Measurements from ENCODE around the gene PREP. TPM values are rescaled to one million over a fixed set of nuclear protein-coding genes. Genes with fewer than 3 reads are reported as not detected.
A peak's percentile ranks its signal among the peaks of the same experiment; 100 is the strongest.

Gene PREP
- total RNA-seq, 1 donor from 2014 or later, result 21.4 TPM

DNA sequence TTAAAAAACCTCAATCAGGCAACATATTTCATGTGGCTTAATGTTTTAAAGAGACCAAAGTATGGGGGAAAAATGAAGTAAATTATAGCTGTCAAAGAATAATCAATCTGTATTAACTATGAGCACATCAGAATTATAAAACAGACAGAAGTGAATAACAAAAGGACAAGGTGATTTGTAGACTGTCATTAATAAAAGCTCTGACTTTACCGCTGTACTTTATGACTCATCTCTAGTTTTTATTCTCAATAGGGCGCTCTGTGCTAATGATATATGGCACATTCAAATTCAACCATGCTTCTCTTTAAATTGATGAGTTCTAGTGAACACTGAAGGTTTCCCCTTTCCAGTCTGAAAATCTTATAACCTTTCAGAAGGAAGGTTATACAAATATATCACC lies 72.0 kb downstream of the PREP start:
- no peaks in the 10 kb centered on the region for H3K9me3 ChIP-seq (ENCODE audit: control insufficient read depth in 3 of 3, low read length in 3 of 3)
- peaks cover 24 to 39% (median 29%) of the 10 kb centered on the region in 3 donors for H3K4me1 ChIP-seq (ENCODE audit: control insufficient read depth in 3 of 3, insufficient read depth in 3 of 3, low read length in 3 of 3)
- no peak overlapping the region for H3K4me3 ChIP-seq (ENCODE audit: low read length in 3 of 3)
- peaks cover 0 to 11% (median 6%) of the 10 kb centered on the region in 3 donors for H3K36me3 ChIP-seq (ENCODE audit: control insufficient read depth in 3 of 3, insufficient read depth in 3 of 3, low read length in 3 of 3)
- no peaks in the 10 kb centered on the region for H3K27me3 ChIP-seq (ENCODE audit: control insufficient read depth in 3 of 3, insufficient read depth in 3 of 3, low read length in 3 of 3)
- peak overlapping the region; percentile 56 for H3K27ac ChIP-seq (ENCODE audit: low read depth, low read length)
- H3K9ac ChIP-seq (ENCODE audit: low read depth in 1 of 3, low read length in 3 of 3), result no peak overlapping the region

DNA sequence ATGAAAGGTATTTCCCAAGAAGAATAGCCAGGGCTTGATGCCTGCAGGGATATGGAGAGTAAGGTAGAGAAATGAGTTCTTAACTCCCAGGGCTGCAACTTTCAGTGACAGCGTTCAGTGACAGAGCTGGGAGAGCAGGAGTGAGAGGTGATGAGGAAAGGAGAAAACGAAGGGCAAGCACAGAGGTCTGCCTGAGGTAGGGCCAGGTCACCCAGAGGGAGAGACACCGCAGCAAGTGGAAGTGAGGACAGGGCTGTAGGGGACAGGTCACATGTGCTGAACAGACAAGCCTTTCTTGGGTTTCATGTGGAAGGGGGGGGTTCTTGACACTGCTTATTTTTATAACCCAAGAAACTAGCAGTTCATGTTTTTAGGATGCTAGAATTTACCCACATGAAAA lies 72.5 kb downstream of the PREP start:
- Histone ChIP-seq H3K36me3 (ENCODE audit: control insufficient read depth in 3 of 3, insufficient read depth in 3 of 3, low read length in 3 of 3) (peaks cover 2 to 11% (median 6%) of the 10 kb centered on the region in 3 donors), H3K9ac (ENCODE audit: low read depth in 1 of 3, low read length in 3 of 3) (no peak overlapping the region), H3K27me3 (ENCODE audit: control insufficient read depth in 3 of 3, insufficient read depth in 3 of 3, low read length in 3 of 3) (no peaks in the 10 kb centered on the region), H3K27ac (ENCODE audit: low read depth, low read length) (peak overlapping the region; percentile 56), H3K9me3 (ENCODE audit: control insufficient read depth in 3 of 3, low read length in 3 of 3) (no peaks in the 10 kb centered on the region), H3K4me1 (ENCODE audit: control insufficient read depth in 3 of 3, insufficient read depth in 3 of 3, low read length in 3 of 3) (peaks cover 30 to 44% (median 34%) of the 10 kb centered on the region in 3 donors), H3K4me3 (ENCODE audit: low read length in 3 of 3) (no peak overlapping the region)

DNA sequence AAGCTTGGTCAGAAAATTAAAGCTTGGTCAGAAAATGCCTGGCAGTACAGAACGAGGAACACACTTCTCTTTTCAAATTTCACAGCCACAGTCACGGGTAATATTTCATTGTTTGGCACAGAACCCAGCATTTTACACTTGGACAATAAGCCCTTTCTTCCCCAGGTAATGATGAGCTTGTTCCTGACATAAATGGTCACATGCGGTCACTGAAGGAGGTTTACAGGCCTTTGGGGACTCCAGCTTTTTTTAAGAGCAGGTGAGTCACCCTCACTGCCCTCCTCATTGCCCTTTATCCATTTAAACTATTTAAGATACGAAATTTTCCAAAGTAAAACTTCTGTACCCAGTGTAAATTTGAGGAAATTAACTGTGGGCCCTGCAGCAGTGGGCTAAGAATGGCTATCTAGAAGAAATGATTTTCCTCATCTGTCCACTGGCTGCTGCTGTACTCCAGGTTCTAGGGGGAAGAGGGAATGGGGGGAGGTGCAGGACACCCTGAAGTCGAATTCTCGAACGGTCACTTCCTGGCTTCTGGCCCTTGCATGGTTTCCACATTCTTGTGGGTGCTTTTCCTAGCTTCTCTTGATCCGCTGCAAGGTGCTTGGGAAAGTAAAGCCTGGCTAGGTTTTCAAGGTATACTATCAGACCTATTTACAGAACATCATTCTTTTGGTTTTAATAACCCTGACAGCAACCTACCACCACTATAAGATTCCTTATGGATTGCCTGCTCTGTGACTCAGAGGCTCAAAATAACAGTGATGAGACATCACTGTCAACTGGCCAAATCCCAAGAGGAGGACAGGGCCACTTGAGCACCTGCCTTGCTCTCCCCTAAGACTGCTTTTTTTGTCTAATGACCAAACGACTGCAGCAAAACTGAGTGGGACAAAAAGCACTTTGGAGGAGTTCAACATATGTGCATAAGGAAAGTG lies 75.8 kb downstream of the PREP start:
- peaks cover 12 to 18% (median 12%) of the 10 kb centered on the region in 3 donors for H3K36me3 ChIP-seq (ENCODE audit: control insufficient read depth in 3 of 3, insufficient read depth in 3 of 3, low read length in 3 of 3)
- peak overlapping the region; percentile 95 for H3K27ac ChIP-seq (ENCODE audit: low read depth, low read length)
- H3K27me3 ChIP-seq (ENCODE audit: control insufficient read depth in 3 of 3, insufficient read depth in 3 of 3, low read length in 3 of 3), result no peaks in the 10 kb centered on the region
- H3K9ac ChIP-seq (ENCODE audit: low read depth in 1 of 3, low read length in 3 of 3), result peak overlapping the region; percentile 47 to 73 (median 71)
- no peaks in the 10 kb centered on the region for H3K9me3 ChIP-seq (ENCODE audit: control insufficient read depth in 3 of 3, low read length in 3 of 3)
- peak overlapping the region in 2 of 3 donors; percentile 12 to 14 for H3K4me3 ChIP-seq (ENCODE audit: low read length in 3 of 3)
- peaks cover 41 to 58% (median 43%) of the 10 kb centered on the region in 3 donors for H3K4me1 ChIP-seq (ENCODE audit: control insufficient read depth in 3 of 3, insufficient read depth in 3 of 3, low read length in 3 of 3)

DNA sequence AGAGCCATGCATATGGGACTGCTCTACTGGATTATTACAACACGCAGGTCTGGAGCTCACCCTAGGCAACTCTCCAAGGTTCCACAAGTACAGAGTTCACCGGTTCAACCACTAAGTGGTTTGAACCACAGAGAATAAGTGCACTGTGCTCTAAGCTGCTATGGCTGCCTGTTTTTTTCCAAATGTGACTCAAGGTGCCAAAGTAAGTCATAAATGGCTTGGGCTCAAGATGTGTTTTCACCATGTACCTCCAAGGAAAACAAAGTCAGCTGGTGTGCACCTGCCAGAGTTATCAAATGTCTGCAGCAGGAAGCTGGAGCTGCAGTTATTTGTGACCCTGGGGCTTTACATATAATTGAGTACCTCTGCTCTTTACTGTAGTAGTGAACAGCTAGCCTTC lies 76.7 kb downstream of the PREP start:
- Histone ChIP-seq H3K9me3 (ENCODE audit: control insufficient read depth in 3 of 3, low read length in 3 of 3) (no peaks in the 10 kb centered on the region), H3K4me1 (ENCODE audit: control insufficient read depth in 3 of 3, insufficient read depth in 3 of 3, low read length in 3 of 3) (peaks cover 38 to 53% (median 46%) of the 10 kb centered on the region in 3 donors), H3K27ac (ENCODE audit: low read depth, low read length) (peak overlapping the region; percentile 95), H3K4me3 (ENCODE audit: low read length in 3 of 3) (peak overlapping the region in 1 of 3 donors; percentile 1), H3K9ac (ENCODE audit: low read depth in 1 of 3, low read length in 3 of 3) (peak overlapping the region; percentile 47 to 73 (median 71)), H3K27me3 (ENCODE audit: control insufficient read depth in 3 of 3, insufficient read depth in 3 of 3, low read length in 3 of 3) (no peaks in the 10 kb centered on the region), H3K36me3 (ENCODE audit: control insufficient read depth in 3 of 3, insufficient read depth in 3 of 3, low read length in 3 of 3) (peaks cover 6 to 18% (median 12%) of the 10 kb centered on the region in 3 donors)

DNA sequence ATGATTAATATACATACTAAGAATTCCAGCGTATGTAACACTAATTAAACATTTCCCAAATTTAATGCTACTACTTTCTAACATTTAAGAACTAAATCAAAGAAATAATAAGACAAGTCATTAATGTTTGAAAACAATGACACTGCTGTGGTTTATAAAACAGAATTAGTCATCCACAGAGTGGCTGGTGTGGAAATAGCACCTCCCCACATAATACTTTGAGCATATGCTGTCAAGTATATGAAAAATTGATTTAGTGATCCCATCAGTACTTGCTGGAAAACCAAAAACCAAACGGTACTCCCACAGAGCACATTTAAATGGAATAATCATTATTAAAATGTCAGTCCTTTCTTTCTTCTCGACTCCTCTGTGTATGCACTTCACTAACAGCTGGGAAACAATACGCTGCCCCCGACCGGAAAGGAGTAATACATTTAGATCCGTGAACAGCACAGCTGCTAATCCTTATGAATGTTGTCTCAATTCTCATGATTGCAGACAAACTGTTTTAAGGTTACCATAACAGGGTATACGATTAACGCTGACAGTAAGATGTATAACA lies 78.4 kb downstream of the PREP start:
- Histone ChIP-seq H3K4me1 (ENCODE audit: control insufficient read depth in 3 of 3, insufficient read depth in 3 of 3, low read length in 3 of 3) (peaks cover 39 to 47% (median 39%) of the 10 kb centered on the region in 3 donors), H3K4me3 (ENCODE audit: low read length in 3 of 3) (no peak overlapping the region), H3K27me3 (ENCODE audit: control insufficient read depth in 3 of 3, insufficient read depth in 3 of 3, low read length in 3 of 3) (no peaks in the 10 kb centered on the region), H3K27ac (ENCODE audit: low read depth, low read length) (peak overlapping the region; percentile 95), H3K9me3 (ENCODE audit: control insufficient read depth in 3 of 3, low read length in 3 of 3) (no peaks in the 10 kb centered on the region), H3K9ac (ENCODE audit: low read depth in 1 of 3, low read length in 3 of 3) (no peak overlapping the region), H3K36me3 (ENCODE audit: control insufficient read depth in 3 of 3, insufficient read depth in 3 of 3, low read length in 3 of 3) (peaks cover 6 to 18% (median 12%) of the 10 kb centered on the region in 3 donors)

DNA sequence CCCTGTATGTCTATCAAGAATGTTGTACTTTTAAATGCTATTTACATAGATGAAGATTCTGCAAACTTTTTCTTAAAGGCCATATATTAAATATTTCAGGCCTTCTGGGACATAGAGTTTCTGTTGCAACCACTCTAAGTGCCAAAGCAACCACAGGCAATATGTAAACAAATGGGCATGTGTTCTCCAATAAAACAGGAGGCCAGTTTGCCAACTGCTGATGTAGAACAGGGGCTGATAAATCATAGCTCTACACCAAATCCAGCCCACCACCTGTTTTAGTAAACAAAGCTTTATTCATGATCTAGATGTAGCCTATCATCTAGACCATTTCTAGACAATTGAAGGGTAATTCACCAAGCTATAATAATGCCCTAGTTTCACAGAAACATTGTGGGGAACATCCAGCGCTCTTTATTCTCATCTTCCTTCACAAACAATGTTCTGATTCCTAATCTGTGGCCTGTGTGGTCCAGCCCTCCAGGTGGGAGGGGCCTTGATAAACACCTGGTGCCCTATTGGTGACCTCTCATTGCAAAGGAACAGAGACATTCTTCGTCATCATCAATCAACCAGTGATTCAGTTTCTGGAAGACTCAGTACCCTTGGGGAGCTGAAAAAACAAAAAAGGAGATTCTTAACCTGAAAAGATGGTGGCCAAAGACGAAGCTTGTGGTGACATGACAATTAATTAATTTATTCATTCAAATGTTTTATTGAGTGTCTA lies 80.2 kb downstream of the PREP start:
- H3K9ac ChIP-seq (ENCODE audit: low read depth in 1 of 3, low read length in 3 of 3), result no peak overlapping the region
- peaks cover 36 to 50% (median 41%) of the 10 kb centered on the region in 3 donors for H3K4me1 ChIP-seq (ENCODE audit: control insufficient read depth in 3 of 3, insufficient read depth in 3 of 3, low read length in 3 of 3)
- H3K36me3 ChIP-seq (ENCODE audit: control insufficient read depth in 3 of 3, insufficient read depth in 3 of 3, low read length in 3 of 3), result peaks cover 6 to 14% (median 12%) of the 10 kb centered on the region in 3 donors
- H3K27ac ChIP-seq (ENCODE audit: low read depth, low read length), result no peak overlapping the region
- no peaks in the 10 kb centered on the region for H3K9me3 ChIP-seq (ENCODE audit: control insufficient read depth in 3 of 3, low read length in 3 of 3)
- H3K4me3 ChIP-seq (ENCODE audit: low read length in 3 of 3), result no peak overlapping the region
- no peaks in the 10 kb centered on the region for H3K27me3 ChIP-seq (ENCODE audit: control insufficient read depth in 3 of 3, insufficient read depth in 3 of 3, low read length in 3 of 3)

DNA sequence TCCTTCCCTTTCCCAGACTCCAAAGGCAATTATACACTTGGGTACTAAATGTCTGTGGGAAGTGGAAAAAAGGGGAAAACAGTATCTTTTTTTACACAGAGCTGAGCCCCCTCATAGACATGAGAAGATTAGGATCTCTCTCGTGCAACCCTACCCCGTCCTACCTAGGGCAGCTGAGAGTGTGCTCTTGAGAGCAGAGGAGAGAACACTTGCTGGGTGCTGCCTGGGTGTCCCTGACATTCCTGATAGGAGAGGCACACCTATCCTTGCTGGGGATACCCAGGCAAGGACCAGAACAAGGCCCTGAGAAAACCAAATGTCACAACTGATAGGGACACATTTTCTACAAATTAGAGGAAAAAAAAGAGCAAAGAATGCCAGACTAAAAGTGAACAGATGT lies 81.2 kb downstream of the PREP start:
- Histone ChIP-seq H3K4me1 (ENCODE audit: control insufficient read depth in 3 of 3, insufficient read depth in 3 of 3, low read length in 3 of 3) (peaks cover 28 to 46% (median 37%) of the 10 kb centered on the region in 3 donors), H3K9ac (ENCODE audit: low read depth in 1 of 3, low read length in 3 of 3) (no peak overlapping the region), H3K27ac (ENCODE audit: low read depth, low read length) (no peak overlapping the region), H3K4me3 (ENCODE audit: low read length in 3 of 3) (no peak overlapping the region), H3K36me3 (ENCODE audit: control insufficient read depth in 3 of 3, insufficient read depth in 3 of 3, low read length in 3 of 3) (peaks cover 6 to 17% (median 12%) of the 10 kb centered on the region in 3 donors), H3K9me3 (ENCODE audit: control insufficient read depth in 3 of 3, low read length in 3 of 3) (no peaks in the 10 kb centered on the region), H3K27me3 (ENCODE audit: control insufficient read depth in 3 of 3, insufficient read depth in 3 of 3, low read length in 3 of 3) (no peaks in the 10 kb centered on the region)

DNA sequence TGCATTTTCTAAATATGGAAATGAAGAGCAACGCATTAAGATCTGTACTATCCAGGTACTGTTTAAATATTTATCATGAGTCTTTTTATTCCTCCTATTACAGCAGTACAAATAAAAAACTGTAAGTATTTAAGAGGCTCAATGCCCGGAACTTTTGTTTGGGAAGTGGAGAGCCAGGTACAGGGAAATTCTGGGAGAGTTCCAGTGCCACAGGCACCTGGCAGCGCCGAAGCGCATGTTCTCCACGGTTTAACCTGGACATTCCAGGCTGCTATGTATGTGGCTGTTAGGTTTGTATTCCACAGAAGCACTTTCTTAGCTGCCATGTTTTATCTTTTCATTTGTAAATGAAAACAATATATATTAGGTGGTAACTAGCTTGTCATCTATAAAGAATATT lies 81.7 kb downstream of the PREP start:
- Histone ChIP-seq H3K4me1 (ENCODE audit: control insufficient read depth in 3 of 3, insufficient read depth in 3 of 3, low read length in 3 of 3) (peaks cover 24 to 41% (median 32%) of the 10 kb centered on the region in 3 donors), H3K4me3 (ENCODE audit: low read length in 3 of 3) (no peak overlapping the region), H3K27me3 (ENCODE audit: control insufficient read depth in 3 of 3, insufficient read depth in 3 of 3, low read length in 3 of 3) (no peaks in the 10 kb centered on the region), H3K36me3 (ENCODE audit: control insufficient read depth in 3 of 3, insufficient read depth in 3 of 3, low read length in 3 of 3) (peaks cover 6 to 18% (median 12%) of the 10 kb centered on the region in 3 donors), H3K9ac (ENCODE audit: low read depth in 1 of 3, low read length in 3 of 3) (no peak overlapping the region), H3K9me3 (ENCODE audit: control insufficient read depth in 3 of 3, low read length in 3 of 3) (no peaks in the 10 kb centered on the region), H3K27ac (ENCODE audit: low read depth, low read length) (no peak overlapping the region)

DNA sequence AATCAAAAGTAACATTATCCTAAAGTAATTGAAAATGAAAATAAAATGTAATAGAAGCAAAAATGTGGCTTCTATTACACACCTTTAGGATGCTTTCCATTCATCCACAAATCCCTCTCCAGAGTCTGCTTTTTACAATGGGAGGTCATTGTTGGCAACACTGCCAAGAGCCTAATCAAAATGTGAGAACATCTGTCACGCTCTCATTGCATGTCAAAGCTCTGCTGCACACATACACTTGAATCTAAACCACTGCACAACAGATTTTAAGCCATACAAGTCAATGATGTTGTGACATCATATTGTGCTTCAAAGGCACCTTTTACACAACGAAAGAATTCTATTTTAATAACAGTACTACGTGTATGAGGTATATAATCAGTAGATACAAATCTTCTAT lies 82.1 kb downstream of the PREP start:
- Histone ChIP-seq H3K36me3 (ENCODE audit: control insufficient read depth in 3 of 3, insufficient read depth in 3 of 3, low read length in 3 of 3) (peaks cover 6 to 20% (median 12%) of the 10 kb centered on the region in 3 donors), H3K27ac (ENCODE audit: low read depth, low read length) (no peak overlapping the region), H3K27me3 (ENCODE audit: control insufficient read depth in 3 of 3, insufficient read depth in 3 of 3, low read length in 3 of 3) (no peaks in the 10 kb centered on the region), H3K9me3 (ENCODE audit: control insufficient read depth in 3 of 3, low read length in 3 of 3) (no peaks in the 10 kb centered on the region), H3K4me1 (ENCODE audit: control insufficient read depth in 3 of 3, insufficient read depth in 3 of 3, low read length in 3 of 3) (peaks cover 19 to 38% (median 27%) of the 10 kb centered on the region in 3 donors), H3K9ac (ENCODE audit: low read depth in 1 of 3, low read length in 3 of 3) (no peak overlapping the region), H3K4me3 (ENCODE audit: low read length in 3 of 3) (no peak overlapping the region)
